HUES6 (cell line): Measurements from ENCODE around the gene FRMD4A.
"Not testable (repeated sequence)": the region's sequence is repeated elsewhere in the genome, so short reads cannot be mapped to it uniquely, and the experiment has no call there.

ENCODE experiments used
- H3K27ac ChIP-seq: 2 replicates; pipeline ENCODE4 v1.7.0; 2013; ENCODE audit warnings: low read depth, mild to moderate bottlenecking, low read length, inconsistent platforms
- H3K27me3 ChIP-seq: 2 replicates; pipeline ENCODE4 v1.6.1; 2013; ENCODE audit warnings: low read length; ENCODE audit not compliant: control insufficient read depth, insufficient read depth
- H3K36me3 ChIP-seq: 2 replicates; pipeline ENCODE4 v1.6.1; 2013; ENCODE audit warnings: low read length; ENCODE audit not compliant: control insufficient read depth, insufficient read depth
- H3K4me1 ChIP-seq: 2 replicates; pipeline ENCODE4 v1.6.1; 2013; ENCODE audit warnings: low read length; ENCODE audit not compliant: control insufficient read depth, insufficient read depth
- H3K4me3 ChIP-seq: 2 replicates; pipeline ENCODE4 v1.5.1; 2013; ENCODE audit warnings: low read depth, low read length
- H3K9ac ChIP-seq: one replicate; pipeline ENCODE4 v1.6.1; 2013; ENCODE audit warnings: mild to moderate bottlenecking, low read length
- H3K9me3 ChIP-seq: 2 replicates; pipeline ENCODE4 v1.6.1; 2013; ENCODE audit warnings: low read depth, low read length; ENCODE audit not compliant: control insufficient read depth, insufficient read depth

FRMD4A gene

GRCh38 chr10:14052931-14053330 is 277.8 kb downstream of the FRMD4A start:
- H3K27me3 ChIP-seq, result no peaks in the 10 kb centered on the region

DNA sequence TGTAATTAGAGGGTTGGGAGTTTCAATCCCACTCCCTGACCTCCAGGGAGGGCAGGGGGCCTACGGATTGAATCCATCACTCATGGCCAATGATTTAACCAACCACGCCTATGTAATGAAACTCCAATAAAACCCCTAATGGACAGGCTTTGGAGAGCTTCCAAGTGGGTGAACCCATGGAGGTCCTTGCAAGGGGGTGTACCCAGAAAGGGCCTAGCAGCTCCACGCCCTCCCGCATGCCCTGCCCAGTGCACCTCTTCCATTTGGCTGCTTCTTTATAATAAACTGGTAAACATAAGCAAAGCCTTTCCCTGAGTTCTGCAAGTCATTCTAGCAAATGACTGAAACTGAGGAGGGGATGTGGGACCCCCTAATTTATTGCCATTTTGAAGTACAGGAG is 280.1 kb downstream of the FRMD4A start:
- H3K4me1 ChIP-seq, result no peaks in the 10 kb centered on the region
- H3K27ac ChIP-seq, result no peak overlapping the region
- H3K27me3 ChIP-seq, result no peaks in the 10 kb centered on the region
- H3K9me3 ChIP-seq, result 0 out of 2 replicates have a peak, but pooled peaks cover 6% of the 10 kb centered on the region
- no peaks in the 10 kb centered on the region for H3K36me3 ChIP-seq
- no peak overlapping the region for H3K4me3 ChIP-seq
- H3K9ac ChIP-seq, result no peak overlapping the region

More at GRCh38 chr10:14052931-14053330, 277.8 kb downstream of the FRMD4A start:
- Histone ChIP-seq H3K4me3 (no peak overlapping the region), H3K4me1 (peaks cover 11% of the 10 kb centered on the region), H3K9me3 (0 out of 2 replicates have a peak, but pooled peaks cover 6% of the 10 kb centered on the region), H3K36me3 (no peaks in the 10 kb centered on the region), H3K27ac (no peak overlapping the region), H3K9ac (no peak overlapping the region)

GRCh38 chr10:14048930-14049613 is 281.7 kb downstream of the FRMD4A start:
- no peaks in the 10 kb centered on the region for H3K27me3 ChIP-seq
- no peak overlapping the region for H3K27ac ChIP-seq
- no peaks in the 10 kb centered on the region for H3K4me1 ChIP-seq
- no peak overlapping the region for H3K4me3 ChIP-seq
- no peak overlapping the region for H3K9ac ChIP-seq
- H3K36me3 ChIP-seq, result no peaks in the 10 kb centered on the region
- H3K9me3 ChIP-seq, result 0 out of 2 replicates have a peak, but pooled peaks cover 2% of the 10 kb centered on the region

DNA sequence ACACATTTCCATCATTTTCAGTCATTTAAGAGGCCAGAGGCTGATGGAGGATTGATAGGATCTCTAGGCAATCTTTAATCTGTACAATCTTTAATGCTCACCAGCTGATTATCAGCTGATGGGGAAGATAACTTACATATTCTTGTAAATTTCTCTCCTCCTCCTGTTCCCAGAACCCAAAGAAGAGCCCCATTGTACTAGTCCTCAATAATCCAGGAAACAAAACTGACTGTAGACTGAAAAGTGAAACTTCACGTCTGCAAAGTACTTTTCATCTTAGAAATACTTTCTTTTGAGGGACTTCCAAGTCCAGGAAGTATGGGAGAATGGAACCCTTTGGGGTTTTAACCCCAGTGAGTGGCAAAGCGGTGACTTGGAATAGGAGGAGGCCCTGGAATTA is 283.3 kb downstream of the FRMD4A start:
- Histone ChIP-seq H3K27me3 (no peaks in the 10 kb centered on the region; the same call in 1 of the 2 replicates), H3K27ac (no peak overlapping the region), H3K4me3 (no peak overlapping the region), H3K4me1 (no peaks in the 10 kb centered on the region), H3K36me3 (no peaks in the 10 kb centered on the region), H3K9ac (no peak overlapping the region), H3K9me3 (no peaks in the 10 kb centered on the region)

DNA sequence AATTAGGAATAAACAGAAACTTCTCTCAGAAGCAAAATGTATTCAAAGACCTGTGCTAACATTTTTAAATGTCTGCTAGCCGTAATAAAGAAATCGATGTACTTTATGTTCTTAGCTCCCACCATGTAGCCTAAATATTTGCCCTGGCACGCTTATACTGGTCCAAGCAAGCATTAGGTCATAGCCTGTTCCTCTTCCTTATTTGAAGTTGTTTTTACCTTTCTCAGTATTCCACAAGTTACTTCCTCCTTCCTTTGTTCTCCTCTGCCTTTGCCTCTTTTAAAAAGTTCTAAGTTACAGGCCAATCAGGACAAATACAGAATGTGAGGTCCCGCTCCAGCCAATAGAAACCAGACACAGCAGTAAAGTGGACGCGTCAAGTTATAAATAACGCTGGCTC is 288.7 kb downstream of the FRMD4A start:
- not testable (repeated sequence) for H3K27me3 ChIP-seq, H3K27ac ChIP-seq, H3K4me3 ChIP-seq, H3K9ac ChIP-seq, H3K9me3 ChIP-seq, H3K4me1 ChIP-seq, H3K36me3 ChIP-seq

- Histone ChIP-seq H3K4me1 (peaks cover 3% of the 10 kb centered on the region; the same call in 1 of the 2 replicates), H3K36me3 (no peaks in the 10 kb centered on the region), H3K27me3 (no peaks in the 10 kb centered on the region; the same call in 1 of the 2 replicates), H3K4me3 (no peak overlapping the region), H3K9me3 (no peaks in the 10 kb centered on the region), H3K9ac (no peak overlapping the region), H3K27ac (no peak overlapping the region)
Measured at GRCh38 chr10:14040787-14041631, 289.7 kb downstream of the FRMD4A start.

DNA sequence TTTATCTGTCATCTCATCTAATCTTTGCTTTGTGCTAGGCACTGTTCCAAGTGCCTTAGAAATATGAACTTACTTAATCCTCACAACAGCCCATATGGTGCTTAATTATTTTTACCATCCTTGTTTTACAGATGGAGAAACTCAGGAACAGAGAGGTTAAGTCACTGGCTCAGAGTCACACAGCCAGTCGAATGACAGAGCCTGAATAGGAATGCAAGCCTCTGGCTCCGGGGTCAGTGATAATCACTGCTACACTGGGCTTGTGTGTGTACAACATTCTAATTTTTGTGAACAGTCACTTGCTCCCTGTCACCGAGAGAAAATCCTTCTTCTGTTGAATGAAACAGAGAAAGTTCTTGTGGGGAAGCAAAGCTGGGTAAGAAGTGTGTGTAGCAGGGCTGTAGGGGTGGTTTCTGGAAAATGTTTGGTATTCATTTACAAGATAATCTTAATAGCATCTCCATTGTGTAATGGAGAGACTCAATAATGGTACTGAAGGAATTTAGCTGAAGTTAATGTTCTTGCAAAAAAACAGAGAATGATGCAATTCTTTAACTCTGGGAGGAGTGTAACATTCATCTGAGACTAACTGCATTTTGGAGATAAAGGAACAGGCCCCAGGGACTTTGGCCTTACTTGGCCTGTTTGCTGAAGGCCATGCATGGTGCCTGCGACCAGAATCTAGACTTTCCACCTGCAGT is 290.6 kb downstream of the FRMD4A start:
- Histone ChIP-seq H3K27ac (no peak overlapping the region), H3K9me3 (no peaks in the 10 kb centered on the region), H3K9ac (no peak overlapping the region), H3K4me1 (peaks cover 3% of the 10 kb centered on the region; the same call in 1 of the 2 replicates), H3K36me3 (no peaks in the 10 kb centered on the region), H3K4me3 (no peak overlapping the region), H3K27me3 (no peaks in the 10 kb centered on the region; the same call in 1 of the 2 replicates)

DNA sequence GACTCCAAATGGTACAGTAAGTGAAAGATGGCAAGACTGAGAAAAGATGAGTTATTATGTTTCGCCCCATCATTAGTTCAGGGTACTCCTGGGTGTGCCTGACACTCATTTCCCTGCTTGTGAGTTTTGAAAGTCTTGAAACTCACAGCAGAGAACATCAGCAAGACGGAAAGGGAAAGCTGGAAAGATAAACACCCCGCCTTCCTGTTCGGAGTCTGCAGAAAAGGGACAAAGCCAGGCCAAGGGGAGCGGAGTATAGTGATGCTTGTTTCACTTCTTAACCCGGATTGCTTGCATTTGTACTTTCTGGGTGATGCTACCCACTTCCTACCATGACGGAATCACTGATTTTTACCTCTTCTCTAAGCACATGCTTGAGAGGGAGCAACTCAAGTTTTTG is 294.5 kb downstream of the FRMD4A start:
- H3K27ac ChIP-seq, result no peak overlapping the region
- no peaks in the 10 kb centered on the region for H3K27me3 ChIP-seq
- no peaks in the 10 kb centered on the region for H3K9me3 ChIP-seq
- peaks cover 3% of the 10 kb centered on the region; the same call in 1 of the 2 replicates for H3K4me1 ChIP-seq
- H3K4me3 ChIP-seq, result no peak overlapping the region
- H3K36me3 ChIP-seq, result no peaks in the 10 kb centered on the region
- no peak overlapping the region for H3K9ac ChIP-seq

DNA sequence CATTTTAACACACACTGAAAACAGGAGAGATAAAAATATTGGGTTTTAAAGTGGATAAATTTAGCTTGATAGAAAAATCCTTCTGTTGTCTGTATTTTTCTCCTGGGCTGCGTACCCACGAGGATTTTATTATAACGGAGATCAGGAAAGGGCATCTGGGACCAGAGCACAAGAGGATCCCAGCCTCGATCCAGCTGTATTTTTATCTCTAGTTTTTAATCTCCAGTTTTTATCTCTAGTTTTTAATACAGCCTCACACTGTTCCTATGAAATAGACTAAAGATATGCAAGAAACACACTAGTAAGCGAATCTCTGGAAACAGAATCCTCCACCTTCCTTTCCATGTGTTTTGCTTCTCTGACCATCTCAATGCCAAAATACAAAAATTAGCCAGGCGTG is 295.2 kb downstream of the FRMD4A start:
- no peaks in the 10 kb centered on the region for H3K27me3 ChIP-seq
- no peaks in the 10 kb centered on the region for H3K9me3 ChIP-seq
- H3K4me1 ChIP-seq, result peaks cover 2% of the 10 kb centered on the region; the same call in 1 of the 2 replicates
- no peaks in the 10 kb centered on the region for H3K36me3 ChIP-seq
- no peak overlapping the region for H3K4me3 ChIP-seq
- H3K27ac ChIP-seq, result no peak overlapping the region
- H3K9ac ChIP-seq, result no peak overlapping the region

GRCh38 chr10:14032406-14032998 is 298.2 kb downstream of the FRMD4A start:
- no peak overlapping the region for H3K9ac ChIP-seq
- no peaks in the 10 kb centered on the region for H3K9me3 ChIP-seq
- no peaks in the 10 kb centered on the region for H3K36me3 ChIP-seq
- H3K4me1 ChIP-seq, result no peaks in the 10 kb centered on the region
- H3K27ac ChIP-seq, result no peak overlapping the region
- H3K27me3 ChIP-seq, result no peaks in the 10 kb centered on the region
- H3K4me3 ChIP-seq, result no peak overlapping the region
